ENCODE measurements around the gene PAIP2B. TPM values are rescaled to one million over a fixed set of nuclear protein-coding genes. Genes with fewer than 3 reads are reported as not detected.

Gene PAIP2B
- total and polyA plus RNA-seq, 2 of the 4 experiments (the other 2 are of a cell fraction): 0.15 to 0.18 TPM

Small RNAs within 50 kb of the gene (microRNA-seq; reads per million reads assigned to microRNA genes)
- gene AC007881.1 (ENCODE audit: insufficient read depth, insufficient read length): not detected

Small RNAs within 50 kb of the gene (small RNA-seq; reads per million reads assigned to genes)
- 0 reads per million in 5 experiments for gene AC007881.1

Other genes with a start within 250 kb of the PAIP2B start
- 0.54 and 0.56 TPM in 2 replicates for gene ANKRD53, start 248.5 kb downstream of the PAIP2B start, total RNA-seq (2012; rRNA removed)
- 1.0 and 1.2 TPM in 2 replicates for gene ANKRD53, start 248.5 kb downstream of the PAIP2B start, polyA plus RNA-seq (2012; rRNA removed)
- 26.3 and 31.1 TPM in 2 replicates for gene TEX261, start 232.2 kb downstream of the PAIP2B start, total RNA-seq (2012; rRNA removed)
- gene TEX261, start 232.2 kb downstream of the PAIP2B start, polyA plus RNA-seq (2012; rRNA removed): 64.7 and 69.8 TPM in 2 replicates
- 60.4 and 77.8 TPM in 2 replicates for gene NAGK, start 158.5 kb downstream of the PAIP2B start, total RNA-seq (2012; rRNA removed)
- gene NAGK, start 158.5 kb downstream of the PAIP2B start, polyA plus RNA-seq (2012; rRNA removed): 146 and 150 TPM in 2 replicates
- gene MCEE, start 96.9 kb downstream of the PAIP2B start, total RNA-seq (2012; rRNA removed): 11.1 and 13.9 TPM in 2 replicates
- gene MCEE, start 96.9 kb downstream of the PAIP2B start, polyA plus RNA-seq (2012; rRNA removed): 13.4 and 15.0 TPM in 2 replicates
- gene MPHOSPH10, start 96.5 kb downstream of the PAIP2B start, total RNA-seq (2012; rRNA removed): 5.4 and 15.6 TPM in 2 replicates
- 11.1 and 11.2 TPM in 2 replicates for gene MPHOSPH10, start 96.5 kb downstream of the PAIP2B start, polyA plus RNA-seq (2012; rRNA removed)
- gene ZNF638, start 104.7 kb upstream of the PAIP2B start, total RNA-seq (2012; rRNA removed): 129 and 142 TPM in 2 replicates
- 39.9 and 46.4 TPM in 2 replicates for gene ZNF638, start 104.7 kb upstream of the PAIP2B start, polyA plus RNA-seq (2012; rRNA removed)
- under 0.01 and 0.18 TPM in 2 replicates for gene DYSF, start 226.5 kb upstream of the PAIP2B start, total RNA-seq (2012; rRNA removed)
- gene DYSF, start 226.5 kb upstream of the PAIP2B start, polyA plus RNA-seq (2012; rRNA removed): 0.09 and 0.10 TPM in 2 replicates

Data from IMR-90 (cell line).